GM21526 (cell line): ENCODE results near the gene ARFGEF2.
"Not testable (repeated sequence)": the region's sequence is repeated elsewhere in the genome, so short reads cannot be mapped to it uniquely, and the experiment has no call there.

ENCODE experiments used
- ATAC-seq: cut with Tn5 transposase; IDR thresholded peaks from one replicate; pipeline ENCODE4 v1.9.1; 2021; ENCODE audit warnings: moderate library complexity; ENCODE audit not compliant: unreplicated experiment, low FRiP score

Gene ARFGEF2

DNA sequence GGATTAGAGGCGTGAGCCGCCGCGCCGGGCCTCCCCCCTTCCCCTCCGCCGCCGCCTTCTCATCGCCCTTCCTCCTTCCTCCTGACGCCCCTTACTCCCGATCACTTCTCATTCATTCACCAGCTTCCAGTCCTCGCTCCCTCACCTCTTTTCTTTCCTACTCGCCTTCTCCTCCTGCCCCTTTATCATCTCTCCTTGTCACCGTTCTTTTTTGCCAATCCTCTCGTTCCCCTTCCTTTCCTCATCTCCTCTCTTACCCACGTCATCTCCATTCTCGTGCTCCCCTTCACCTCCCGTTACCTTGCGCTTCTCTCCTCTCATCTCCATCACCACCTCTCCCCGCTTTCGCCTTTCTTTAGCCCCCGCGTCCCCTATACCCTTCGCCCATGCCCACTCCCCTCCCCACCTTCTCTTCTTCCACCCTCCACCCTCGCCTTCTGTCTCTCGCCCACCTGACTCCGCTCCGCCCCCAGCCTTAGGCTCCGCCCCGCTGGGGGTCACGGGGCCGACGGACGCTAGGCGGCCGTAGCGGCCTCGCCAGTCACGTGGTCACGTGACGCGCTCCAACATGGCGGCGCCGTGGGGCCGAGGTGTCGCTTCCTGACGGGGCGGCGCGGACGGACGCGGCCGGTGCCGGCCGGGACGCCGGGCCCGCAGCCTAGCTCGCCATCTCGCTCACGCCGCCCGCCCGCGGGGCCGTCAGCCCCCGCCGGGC lies at the start of gene ARFGEF2:
Gene ARFGEF2 (plus strand): TSS at position 544 of the 715 bp plus-strand sequence. CDS start 179 bp downstream, outside the sequence.
- peak; percentile 64 for ATAC-seq

DNA sequence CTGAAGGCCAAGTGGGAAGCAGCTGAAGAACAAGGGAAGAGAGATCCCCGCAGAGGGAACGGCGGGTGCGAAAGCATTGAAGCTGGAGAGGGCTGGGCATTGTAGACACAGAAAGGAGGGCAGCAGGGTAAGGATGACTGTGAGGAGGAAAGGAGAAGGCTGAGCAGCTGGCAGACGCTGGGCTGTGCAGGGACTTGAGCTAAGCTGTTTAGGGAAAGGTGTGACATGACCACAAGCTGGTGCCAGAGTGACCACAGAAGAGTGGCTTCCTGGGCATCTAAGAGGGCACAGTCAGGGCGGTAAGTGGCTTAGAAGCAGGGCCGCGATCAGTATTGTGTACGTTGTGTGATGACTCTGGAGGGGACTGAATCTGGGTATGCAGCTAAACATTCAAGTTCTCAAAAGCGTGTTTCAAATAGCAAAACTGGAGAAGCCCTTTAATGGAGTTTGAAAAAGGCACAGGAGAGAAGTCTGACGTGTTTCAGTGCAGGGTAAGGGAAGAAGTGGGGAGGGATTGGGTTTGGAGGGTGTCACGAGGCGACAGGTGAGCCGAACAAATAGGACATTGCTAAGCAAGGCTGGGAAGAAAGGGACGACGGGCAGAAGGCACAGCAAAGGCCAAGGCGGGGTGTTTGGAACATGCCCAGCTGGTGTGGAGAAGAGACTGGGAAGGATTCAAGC lies 46.1 kb upstream of the ARFGEF2 start:
- no peak for ATAC-seq

DNA sequence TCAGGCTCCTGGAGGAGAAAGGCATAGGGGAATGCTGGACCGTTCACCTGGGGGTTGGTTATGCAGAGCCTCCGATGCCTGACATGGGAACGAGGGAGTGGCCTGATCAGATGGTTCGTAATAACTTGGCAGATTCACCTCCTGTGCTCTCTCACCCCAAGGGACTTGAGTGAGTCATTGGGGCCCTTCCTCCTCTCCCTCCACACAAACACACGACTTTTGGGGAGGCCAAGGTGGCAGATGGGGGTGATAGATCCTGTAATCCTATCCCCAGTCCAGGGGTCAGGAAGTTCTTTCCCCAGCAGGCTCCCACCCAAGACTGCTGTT lies 45.6 kb upstream of the ARFGEF2 start:
- ATAC-seq = no peak

DNA sequence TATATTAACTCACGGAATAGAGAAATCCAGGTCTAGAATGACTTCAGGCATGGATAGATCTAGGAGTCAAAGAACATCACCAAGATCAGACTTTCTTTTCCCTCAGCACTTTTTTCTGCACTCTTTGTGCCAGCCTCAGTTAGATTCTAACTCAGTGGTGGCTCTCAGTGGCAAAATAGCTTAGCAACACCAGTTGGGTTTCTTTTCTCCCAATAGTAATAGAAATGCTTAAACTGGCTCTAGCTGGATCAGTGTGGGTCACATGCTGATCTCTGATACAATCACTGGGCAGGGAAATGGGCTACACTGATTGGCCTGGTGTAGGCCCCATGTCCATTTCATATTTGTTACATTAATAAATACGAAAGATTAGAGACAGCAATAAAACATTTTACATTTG lies 44.2 kb upstream of the ARFGEF2 start:
- no peak for ATAC-seq

DNA sequence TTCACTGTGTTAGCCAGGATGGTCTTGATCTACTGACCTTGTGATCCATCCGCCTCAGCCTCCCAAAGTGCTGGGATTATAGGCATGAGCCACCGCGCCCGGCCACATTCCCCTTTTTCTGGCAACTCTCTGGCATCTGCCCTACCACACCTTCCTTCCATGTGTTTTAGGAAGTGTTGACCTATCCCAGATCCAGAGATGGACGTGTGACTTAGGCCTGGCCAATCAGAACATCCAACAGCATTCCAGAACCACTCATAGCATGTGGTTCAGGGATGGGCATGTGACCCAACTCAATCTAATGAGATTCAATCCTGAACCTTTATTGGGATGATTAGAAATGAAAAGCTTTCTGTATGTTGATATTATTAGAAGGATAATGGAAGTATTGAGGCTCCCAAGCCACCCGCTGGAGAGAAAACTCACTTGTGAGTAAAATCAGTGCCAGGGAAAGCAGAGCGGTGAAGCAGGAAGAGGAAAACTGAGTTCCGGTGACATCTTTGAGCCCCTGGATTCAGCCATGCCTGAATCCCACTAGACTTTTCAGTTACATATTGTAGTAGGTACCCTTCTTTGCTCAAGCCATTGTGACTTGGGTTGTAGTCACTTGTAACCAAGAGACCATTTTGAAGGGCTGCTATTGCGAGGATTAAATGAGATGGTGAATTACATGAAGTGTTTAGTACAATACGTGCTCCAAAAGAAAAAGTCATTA lies 42.8 kb upstream of the ARFGEF2 start:
- no peak for ATAC-seq

DNA sequence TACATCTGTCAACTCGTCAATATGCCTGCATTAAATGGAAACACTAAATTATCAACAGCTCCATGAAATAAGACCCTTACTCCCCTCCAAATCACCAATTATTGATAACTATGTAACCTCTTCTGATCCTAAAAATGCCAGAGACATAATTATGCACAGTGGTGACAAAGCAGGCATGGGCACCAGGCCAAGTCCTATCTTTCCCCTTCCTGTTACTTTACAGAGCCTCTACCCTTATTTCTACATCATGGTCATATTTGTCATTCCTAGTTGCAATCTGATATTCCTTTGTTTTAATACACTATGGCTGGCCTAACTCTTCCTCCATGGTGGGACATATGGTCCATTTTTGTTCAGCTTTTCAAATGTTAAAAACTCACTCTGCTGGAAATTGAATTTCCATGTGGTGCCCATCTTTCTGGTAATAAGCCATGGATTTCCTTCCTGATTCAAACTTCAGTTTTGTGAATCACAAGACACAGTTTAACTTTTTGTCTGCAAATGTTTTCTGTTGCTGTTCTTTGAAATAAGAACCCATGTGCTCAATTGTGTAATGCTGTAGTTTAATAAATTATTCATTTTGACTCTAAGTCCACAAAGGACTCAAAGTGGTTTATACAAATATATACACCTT lies 41.8 kb upstream of the ARFGEF2 start:
- no peak for ATAC-seq

DNA sequence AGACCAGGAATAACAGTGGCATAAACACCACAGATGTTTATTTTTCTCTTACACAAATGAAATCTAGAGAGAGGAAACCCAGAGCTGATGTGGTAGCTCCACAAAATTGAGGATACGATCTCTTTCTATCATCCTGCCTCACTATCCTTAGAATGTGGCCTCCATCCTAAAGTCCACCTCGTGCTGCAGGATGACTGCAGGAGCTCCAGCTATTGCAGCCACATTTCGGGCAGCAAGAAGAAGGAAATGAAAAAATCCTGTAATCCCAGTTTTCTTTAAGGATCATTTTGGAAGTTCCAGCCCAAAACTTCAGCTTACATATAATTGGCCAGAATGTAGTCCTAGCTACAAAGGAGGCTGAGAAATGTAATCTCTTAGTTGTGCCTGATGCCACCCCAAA lies 41.2 kb upstream of the ARFGEF2 start:
- no peak for ATAC-seq

DNA sequence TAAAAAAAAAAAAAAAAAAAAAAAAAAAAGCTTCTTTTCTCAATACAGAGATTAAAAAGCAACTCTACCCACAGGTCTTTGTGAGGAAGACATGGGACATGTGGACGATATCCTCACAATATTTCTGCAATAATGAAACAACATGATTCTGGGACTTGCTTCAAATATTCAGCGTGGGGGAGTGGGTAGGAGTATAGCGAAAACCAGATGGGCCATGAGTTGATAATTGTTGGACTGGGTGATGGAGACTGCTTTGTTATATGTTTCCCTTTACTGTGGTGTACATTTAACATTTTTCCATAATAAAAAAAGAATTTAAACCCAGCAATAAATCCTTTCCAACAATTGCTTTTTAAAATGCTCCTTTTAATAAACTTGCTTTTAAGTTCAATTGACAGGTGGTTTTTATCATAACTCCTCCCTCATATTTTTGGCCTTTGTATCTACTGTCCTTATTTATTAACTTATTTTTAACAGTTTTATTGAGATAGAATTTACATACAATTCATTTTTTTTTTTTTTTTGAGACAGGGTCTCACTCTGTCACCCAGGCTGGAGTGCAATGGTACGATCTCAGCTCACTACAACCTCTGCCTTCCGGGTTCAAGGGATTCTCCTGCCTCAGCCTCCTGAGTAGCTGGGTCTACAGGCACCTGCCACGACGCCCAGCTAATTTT lies 40.4 kb upstream of the ARFGEF2 start:
- ATAC-seq = no peak

DNA sequence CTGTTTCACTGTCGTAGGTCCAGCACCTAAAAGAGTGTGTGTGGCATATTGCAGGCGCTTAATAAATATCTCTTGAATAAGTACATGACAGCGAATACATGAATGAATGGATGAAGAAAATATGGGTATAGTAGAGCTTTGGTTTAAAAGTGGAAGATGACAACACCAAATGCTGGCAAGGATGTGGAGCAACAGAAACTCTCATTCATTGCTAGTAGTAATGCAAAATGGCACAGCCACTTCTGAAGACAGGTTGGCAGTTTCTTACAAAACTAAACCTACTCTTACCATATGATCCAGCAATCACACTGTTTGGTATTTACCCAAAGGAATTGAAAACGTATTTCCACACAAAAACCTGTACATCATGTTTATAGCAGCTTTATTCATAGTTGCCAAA lies 36.3 kb upstream of the ARFGEF2 start:
- ATAC-seq = no peak

DNA sequence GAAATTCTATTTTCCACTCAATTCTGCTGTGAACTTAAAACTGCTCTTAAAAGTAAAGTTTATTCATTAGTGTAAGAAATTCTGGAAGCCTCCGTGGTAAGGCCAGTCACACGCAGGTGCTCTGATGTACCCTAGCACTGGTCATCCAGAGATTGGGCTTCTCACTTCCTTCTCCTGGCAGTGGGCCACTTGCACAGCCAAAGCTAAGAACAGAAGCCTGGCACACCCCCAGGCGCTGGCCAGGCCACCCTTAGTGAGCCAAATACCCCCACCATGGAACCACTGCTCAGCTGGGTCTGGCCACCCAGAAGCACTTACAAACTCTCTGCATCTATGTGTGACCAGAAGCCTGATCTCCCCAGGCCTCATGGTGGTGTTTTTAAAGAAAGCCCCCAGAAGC lies 35.3 kb upstream of the ARFGEF2 start:
- ATAC-seq = no peak

DNA sequence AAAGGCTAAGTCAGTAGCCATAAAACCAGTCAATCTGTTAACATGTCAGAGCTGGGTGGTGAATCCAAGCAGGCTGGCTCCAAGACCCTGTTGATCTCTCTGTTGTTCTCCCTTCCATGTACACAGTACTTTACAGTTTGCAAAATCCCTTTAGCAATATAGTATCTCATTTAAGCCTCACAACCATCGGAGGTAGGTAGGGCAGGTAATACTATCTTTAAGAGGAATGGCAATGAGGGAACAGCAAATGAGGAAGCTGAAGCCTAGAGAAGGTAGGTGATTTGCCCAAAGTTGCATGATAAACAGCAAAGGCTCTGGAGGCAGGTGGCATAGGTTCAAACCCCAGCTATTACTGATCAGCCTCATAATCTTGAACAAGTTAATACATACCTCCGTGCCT lies 34.7 kb upstream of the ARFGEF2 start:
- no peak for ATAC-seq

DNA sequence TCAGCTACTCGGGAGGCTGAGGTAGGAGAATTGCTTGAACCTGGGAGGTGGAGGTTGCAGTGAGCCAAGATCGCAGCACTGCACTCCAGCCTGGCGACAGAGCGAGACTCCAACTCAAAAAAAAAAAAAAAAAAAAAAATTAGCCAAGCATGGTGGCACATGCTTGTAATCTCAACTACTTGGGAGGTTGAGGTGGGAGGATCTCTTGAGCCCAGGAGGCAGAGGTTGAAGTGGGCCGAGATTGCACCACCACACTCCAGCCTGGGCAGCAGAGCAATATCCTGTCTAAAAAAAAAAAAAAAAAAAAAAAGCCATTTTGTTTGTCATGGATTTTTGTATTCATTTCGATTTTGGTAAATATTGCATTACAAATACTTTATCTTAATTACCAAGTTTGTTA lies 33.0 kb upstream of the ARFGEF2 start:
- ATAC-seq = not testable (repeated sequence)

DNA sequence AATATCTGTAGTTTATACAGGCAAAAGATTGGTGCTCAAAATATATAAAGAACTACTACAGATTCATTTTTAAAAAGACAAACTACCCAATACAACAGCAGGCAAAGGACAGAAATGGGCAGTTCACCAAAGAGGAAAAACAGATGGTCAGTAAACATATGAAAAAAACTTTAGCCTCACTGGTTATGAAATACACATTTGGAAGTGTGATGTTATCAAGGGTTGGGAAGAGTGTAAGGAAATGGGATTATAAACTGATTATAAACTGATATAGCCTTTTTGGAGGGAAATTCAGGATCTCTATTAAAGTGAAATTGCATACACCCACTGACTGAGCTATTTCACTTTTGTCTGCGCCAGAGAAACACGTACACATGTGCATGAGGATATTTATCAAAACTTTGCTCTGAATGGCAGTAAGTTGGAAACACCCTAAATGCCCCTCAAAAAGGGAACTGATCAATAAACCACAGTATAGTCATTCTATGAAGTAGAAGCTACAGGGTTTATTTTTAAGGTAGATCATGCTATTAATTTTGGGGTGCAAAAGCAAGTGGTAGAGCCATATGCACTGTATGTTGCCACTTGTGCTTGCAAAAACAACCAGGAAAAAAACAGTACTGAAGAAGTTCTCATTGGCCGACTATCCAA lies 32.2 kb upstream of the ARFGEF2 start:
- no peak for ATAC-seq

DNA sequence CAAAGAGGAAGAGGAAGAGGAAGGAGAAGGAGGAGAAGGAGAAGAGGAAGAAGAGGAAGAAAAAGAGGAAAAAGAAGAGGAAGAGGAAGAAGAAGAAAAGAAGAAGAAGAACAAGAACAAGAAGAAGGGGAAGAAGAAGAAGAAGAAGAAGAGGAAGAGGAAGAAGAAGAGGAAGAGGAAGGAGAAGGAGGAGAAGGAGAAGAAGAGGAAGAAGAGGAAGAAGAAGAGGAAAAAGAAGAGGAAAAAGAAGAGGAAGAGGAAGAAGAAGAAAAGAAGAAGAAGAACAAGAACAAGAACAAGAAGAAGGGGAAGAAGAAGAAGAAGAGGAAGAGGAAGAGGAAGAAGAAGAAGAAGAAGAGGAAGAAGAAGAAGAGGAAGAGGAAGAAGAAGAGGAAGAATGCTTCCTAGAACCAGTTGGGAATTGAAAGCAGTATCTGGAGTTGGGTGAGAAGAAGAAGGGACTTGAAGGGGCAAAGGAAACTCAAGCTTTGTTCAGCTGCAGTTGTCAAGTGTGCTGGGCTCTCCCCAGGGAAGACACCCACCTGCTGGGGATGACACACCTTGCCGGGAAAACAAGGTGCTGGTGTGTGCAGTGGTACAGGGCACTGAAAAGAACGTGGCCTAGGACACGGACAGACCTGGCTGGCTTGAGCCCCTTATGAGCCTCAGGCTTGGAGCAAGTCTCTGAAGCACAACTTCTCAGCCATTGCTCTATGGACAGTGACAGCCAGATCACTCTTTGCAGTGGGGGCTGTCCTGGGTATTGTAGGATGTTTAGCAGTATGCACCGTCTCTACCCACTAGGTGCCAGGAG lies 30.1 kb upstream of the ARFGEF2 start:
- no peak for ATAC-seq

DNA sequence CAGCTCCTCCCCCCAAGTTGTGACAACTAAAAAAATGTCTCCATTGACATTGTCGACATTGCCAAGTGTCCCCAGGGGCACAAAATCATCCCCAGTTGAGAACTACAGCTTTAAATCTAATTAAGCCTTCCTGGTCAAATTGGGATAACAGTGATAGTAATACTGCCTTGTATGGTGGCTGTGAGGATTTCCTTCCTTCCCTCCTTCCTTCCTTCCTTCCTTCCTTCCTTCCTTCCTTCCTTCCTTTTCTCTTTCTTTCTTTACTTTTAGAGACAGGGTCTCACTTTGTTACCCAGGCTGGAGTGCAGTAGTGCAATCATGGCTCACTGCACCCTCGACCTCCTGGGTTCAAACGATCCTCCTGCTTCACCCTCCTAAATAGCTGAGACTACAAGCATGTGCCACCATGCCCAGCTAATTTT lies 29.5 kb upstream of the ARFGEF2 start:
- no peak for ATAC-seq

DNA sequence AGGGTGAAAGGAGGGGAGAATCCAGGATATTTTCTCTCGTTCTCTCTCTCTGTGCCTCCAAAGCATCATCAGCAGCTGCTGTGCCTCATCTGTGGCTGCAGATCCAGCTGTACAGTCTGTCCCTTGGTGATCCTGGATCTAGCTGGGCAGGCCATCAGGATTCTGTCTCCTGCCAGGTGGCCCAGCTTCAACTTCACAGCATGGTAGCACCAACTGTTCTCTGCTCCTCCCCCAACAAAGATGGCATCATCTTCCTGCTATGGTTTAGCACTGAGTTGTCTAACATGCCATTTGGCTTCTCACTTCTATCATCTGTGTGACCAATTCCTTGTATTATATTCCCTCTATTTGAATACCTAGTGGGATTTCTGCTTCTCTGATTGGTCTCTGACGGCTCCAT lies 28.6 kb upstream of the ARFGEF2 start:
- no peak for ATAC-seq

DNA sequence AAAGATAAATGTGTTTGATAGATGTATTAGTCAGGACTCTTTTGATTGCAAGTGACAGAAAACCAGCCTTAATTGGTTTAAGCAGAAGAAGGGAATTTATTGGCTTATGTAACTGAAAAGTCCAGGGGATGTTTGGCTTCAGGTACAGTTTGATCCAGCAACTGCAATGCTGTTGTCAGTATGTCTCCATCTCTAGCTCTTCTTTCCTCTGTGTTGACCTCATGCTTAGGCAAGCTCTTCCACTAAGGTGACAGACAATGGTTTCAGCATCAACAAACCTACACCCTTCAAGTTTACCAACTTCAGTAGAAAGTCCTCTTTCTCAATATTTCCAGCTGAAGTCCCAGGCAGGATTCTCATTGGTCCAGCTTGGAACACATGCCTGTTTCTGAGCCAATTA lies 28.1 kb upstream of the ARFGEF2 start:
- no peak for ATAC-seq

DNA sequence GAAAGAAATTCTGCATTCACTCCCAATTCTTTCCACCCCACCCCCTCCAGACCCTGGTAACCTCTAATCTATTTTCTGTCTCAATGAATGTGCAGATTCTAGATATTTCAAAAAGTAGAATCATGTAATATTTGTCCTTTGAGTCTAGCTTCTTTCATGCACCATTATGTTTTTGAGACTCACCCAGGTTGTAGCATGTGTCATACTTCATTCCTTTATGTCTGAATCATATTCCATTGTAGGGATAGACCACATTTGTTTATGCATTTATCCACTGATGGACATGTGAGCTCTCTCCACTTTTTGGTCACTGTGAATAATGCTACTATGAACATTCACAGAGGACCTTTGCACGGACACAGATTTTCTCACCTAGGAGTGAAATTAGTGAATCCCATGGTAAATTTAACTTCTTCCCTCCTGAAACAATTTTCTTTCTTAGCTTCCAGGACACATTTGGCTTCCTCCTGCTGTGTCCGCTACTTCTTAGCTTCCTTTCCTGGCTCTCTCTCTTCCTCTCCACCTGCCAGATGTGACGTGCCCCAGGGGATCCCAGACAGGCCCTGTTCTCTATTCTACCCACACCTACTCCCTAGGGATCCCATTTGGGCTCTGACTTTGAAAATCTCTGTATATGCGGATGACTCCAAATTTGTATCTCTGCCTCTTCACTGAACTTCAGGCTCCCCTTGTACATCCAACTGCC lies 24.1 kb upstream of the ARFGEF2 start:
- no peak for ATAC-seq

DNA sequence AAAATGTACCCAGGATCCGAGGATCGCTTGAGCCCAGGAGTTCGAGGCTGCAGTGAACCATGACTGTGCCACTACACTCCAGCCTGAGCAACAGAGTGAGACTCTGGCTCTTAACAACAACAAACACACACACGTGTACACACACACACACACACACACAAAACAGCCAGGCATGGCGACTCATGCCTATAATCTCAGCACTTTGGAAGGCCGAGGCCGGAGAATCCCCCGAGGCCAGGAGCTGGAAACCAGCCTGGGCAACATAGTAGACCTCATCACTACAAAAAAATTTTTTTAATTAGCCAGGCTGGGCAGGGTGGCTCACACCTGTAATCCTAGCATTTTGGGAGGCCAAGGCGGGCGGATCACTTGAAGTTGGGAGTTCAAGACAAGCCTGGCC lies 23.3 kb upstream of the ARFGEF2 start:
- ATAC-seq = no peak
